ENCODE data around the gene GYG1.
"Not testable (repeated sequence)": the region's sequence is repeated elsewhere in the genome, so short reads cannot be mapped to it uniquely, and the experiment has no call there.

GYG1 gene

GRCh38 chr3:148968321-148968720 lies 23.0 kb upstream of the GYG1 start:
- no peak for TF ChIP-seq CTCF (IDR thresholded peaks at IDR 0.05; ENCODE audit: low read depth, low read length)
- no peak overlapping the region for H3K4me3 ChIP-seq (ENCODE audit: low read depth, low read length)

DNA sequence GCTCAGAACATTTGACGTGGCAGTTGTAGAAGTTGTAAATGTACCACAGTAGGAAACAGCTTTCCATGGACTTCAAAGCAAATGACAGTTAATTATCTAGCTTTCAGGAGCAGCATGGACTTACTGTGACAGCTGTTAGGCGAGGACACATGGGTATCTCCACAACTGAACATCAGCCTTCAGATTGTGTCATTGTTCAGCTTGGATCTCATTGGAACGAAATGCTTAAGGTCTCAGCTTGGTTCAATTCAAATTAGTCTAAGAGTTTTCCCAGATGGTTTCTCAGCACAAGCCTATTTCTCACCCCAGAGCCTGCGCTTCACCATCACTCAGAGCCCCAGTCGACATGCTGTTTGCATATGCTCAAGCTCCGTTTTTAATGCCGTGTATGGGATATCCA lies 21.1 kb upstream of the GYG1 start:
- TF ChIP-seq CTCF (IDR thresholded peaks at IDR 0.05; ENCODE audit: low read depth, low read length) = no peak
- H3K4me3 ChIP-seq (ENCODE audit: low read depth, low read length) = no peak overlapping the region

- H3K4me3 ChIP-seq (ENCODE audit: low read depth, low read length) = no peak overlapping the region
- no peak for TF ChIP-seq CTCF (IDR thresholded peaks at IDR 0.05; ENCODE audit: low read depth, low read length)
These were observed 19.8 kb upstream of the GYG1 start for GRCh38 chr3:148971401-148972163.

GRCh38 chr3:148974726-148975125 lies 16.6 kb upstream of the GYG1 start:
- peak overlapping the region; percentile 33 for H3K4me3 ChIP-seq (ENCODE audit: low read depth, low read length)
- TF ChIP-seq CTCF (IDR thresholded peaks at IDR 0.05; ENCODE audit: low read depth, low read length) = no peak

- H3K4me3 ChIP-seq (ENCODE audit: low read depth, low read length) = peak overlapping the region; percentile 33
- TF ChIP-seq CTCF (IDR thresholded peaks at IDR 0.05; ENCODE audit: low read depth, low read length) = no peak
These were observed 16.1 kb upstream of the GYG1 start for GRCh38 chr3:148975248-148975647.

DNA sequence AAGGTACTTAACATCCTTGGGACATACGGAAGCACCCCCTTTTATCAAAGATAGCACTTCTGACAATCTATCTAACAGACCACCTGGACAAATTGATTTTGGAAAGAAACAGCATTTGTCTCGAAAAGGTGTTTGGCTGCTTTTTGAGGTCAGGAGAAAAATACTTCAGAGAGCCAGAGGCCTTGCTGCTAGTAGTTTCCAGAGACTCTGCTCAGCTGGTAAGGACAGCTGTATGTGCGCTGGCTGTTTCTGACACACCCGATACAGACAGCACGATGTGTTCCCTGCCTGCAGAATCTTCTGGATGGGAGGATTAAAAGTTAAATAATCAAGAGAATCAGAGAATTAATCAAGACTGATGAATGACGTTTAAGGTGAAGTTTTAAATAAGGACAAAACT lies 15.6 kb upstream of the GYG1 start:
- TF ChIP-seq CTCF (IDR thresholded peaks at IDR 0.05; ENCODE audit: low read depth, low read length) = no peak

GRCh38 chr3:148981273-148981672 lies 10.1 kb upstream of the GYG1 start:
- no peak for TF ChIP-seq CTCF (IDR thresholded peaks at IDR 0.05; ENCODE audit: low read depth, low read length)
- no peak overlapping the region for H3K4me3 ChIP-seq (ENCODE audit: low read depth, low read length)

More for the DNA sequence above, 15.6 kb upstream of the GYG1 start:
- H3K4me3 ChIP-seq (ENCODE audit: low read depth, low read length) = no peak overlapping the region

- not testable (repeated sequence) for H3K4me3 ChIP-seq (ENCODE audit: low read depth, low read length)
These were observed 3.8 kb upstream of the GYG1 start for GRCh38 chr3:148987551-148987950.

Data from WI38 (cell line).